Osteoblast (primary cell): ENCODE data around the gene LMNTD2. TPM values are rescaled to one million over a fixed set of nuclear protein-coding genes. Genes with fewer than 3 reads are reported as not detected.

Source experiments
- DNase-seq: peaks from one replicate; pipeline ENCODE4 v3.0.0; 2011; ENCODE audit warnings: low spot score, mixed read lengths; ENCODE audit not compliant: insufficient read length; ENCODE audit errors: missing footprints
- H2AFZ ChIP-seq: 2 replicates; pipeline ENCODE4 v1.6.0; 2011; ENCODE audit warnings: mild to moderate bottlenecking, low read length
- H3K27ac ChIP-seq: 2 replicates; pipeline ENCODE4 v1.5.1; 2011; ENCODE audit warnings: mild to moderate bottlenecking, low read depth, low read length, moderate library complexity
- H3K27me3 ChIP-seq: 2 replicates; pipeline ENCODE4 v1.6.0; 2012; ENCODE audit warnings: mild to moderate bottlenecking, control low read depth, inconsistent platforms, low read length, moderate library complexity; ENCODE audit not compliant: insufficient read depth
- H3K36me3 ChIP-seq: 2 replicates; pipeline ENCODE4 v1.5.1; 2011; ENCODE audit warnings: mild to moderate bottlenecking, low read length, control low read depth, moderate library complexity; ENCODE audit not compliant: insufficient read depth
- H3K4me1 ChIP-seq: 2 replicates; pipeline ENCODE4 v1.5.1; 2011; ENCODE audit warnings: mild to moderate bottlenecking, low read length, control low read depth, moderate library complexity; ENCODE audit not compliant: insufficient read depth
- H3K4me2 ChIP-seq: 2 replicates; pipeline ENCODE4 v1.6.0; 2011; ENCODE audit warnings: mild to moderate bottlenecking, low read length; ENCODE audit not compliant: insufficient read depth
- H3K4me3 ChIP-seq: fragments of 200-600 bp; sonication (generic); 3 replicates; pipeline ENCODE4 v1.5.1; 2012; ENCODE audit warnings: mild to moderate bottlenecking, low read length, inconsistent platforms; ENCODE audit not compliant: insufficient read depth
- H3K79me2 ChIP-seq: 2 replicates; pipeline ENCODE4 v1.6.0; 2012; ENCODE audit warnings: mild to moderate bottlenecking, low read length, control low read depth, inconsistent platforms; ENCODE audit not compliant: insufficient read depth
- H3K9me3 ChIP-seq: 2 replicates; pipeline ENCODE4 v1.5.1; 2011; ENCODE audit warnings: low read depth, low read length, control low read depth
- H4K20me1 ChIP-seq: 2 replicates; pipeline ENCODE4 v1.6.0; 2012; ENCODE audit warnings: mild to moderate bottlenecking, low read length, control low read depth; ENCODE audit not compliant: insufficient read depth
- total RNA-seq: library from RNA; depleted of rRNA; stranded (reverse); fragments of >200 nt; gene quantifications from 2 replicates; pipeline ENCODE4 v1.2.3, GENCODE V29; 2012
- TF ChIP-seq, protein P1 (sequence below): IDR thresholded peaks from 2 replicates; pipeline ENCODE4 v1.5.1; 2011; ENCODE audit warnings: mild to moderate bottlenecking, low read depth, low read length, moderate library complexity; ENCODE audit errors: extremely low read depth

The LMNTD2 gene
- total RNA-seq, 1 donor, result 0.36 TPM

DNA sequence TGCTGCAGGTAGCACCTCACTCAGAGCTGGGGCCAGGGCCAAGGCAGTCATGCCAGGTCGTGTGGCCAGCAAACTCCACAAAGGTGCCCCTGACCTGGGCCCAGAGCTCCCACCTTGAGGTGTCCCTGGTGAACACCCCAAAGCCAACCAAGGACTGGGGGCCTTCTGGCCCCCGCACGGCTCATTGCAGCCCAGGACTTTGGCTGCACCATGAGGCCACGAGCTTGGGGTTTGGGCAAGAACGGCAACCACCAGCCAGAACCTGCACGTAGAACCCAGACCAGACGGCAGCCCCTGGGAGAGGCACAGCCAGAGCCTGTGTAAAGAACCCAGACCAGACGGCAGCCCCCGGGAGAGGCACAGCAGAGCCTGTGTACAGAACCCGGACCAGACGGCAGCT, 15.4 kb downstream of the LMNTD2 start:
- Histone ChIP-seq H3K27me3 (no peaks in the 10 kb centered on the region), H4K20me1 (no peaks in the 10 kb centered on the region), H3K4me2 (no peak overlapping the region), H3K79me2 (no peaks in the 10 kb centered on the region), H2AFZ (no peak overlapping the region), H3K36me3 (no peaks in the 10 kb centered on the region), H3K9me3 (no peaks in the 10 kb centered on the region), H3K4me3 (no peak overlapping the region), H3K27ac (no peak overlapping the region), H3K4me1 (no peaks in the 10 kb centered on the region)
- DNase-seq, result peak; percentile 47
- TF ChIP-seq, protein P1, sequence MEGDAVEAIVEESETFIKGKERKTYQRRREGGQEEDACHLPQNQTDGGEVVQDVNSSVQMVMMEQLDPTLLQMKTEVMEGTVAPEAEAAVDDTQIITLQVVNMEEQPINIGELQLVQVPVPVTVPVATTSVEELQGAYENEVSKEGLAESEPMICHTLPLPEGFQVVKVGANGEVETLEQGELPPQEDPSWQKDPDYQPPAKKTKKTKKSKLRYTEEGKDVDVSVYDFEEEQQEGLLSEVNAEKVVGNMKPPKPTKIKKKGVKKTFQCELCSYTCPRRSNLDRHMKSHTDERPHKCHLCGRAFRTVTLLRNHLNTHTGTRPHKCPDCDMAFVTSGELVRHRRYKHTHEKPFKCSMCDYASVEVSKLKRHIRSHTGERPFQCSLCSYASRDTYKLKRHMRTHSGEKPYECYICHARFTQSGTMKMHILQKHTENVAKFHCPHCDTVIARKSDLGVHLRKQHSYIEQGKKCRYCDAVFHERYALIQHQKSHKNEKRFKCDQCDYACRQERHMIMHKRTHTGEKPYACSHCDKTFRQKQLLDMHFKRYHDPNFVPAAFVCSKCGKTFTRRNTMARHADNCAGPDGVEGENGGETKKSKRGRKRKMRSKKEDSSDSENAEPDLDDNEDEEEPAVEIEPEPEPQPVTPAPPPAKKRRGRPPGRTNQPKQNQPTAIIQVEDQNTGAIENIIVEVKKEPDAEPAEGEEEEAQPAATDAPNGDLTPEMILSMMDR, result no peak

DNA sequence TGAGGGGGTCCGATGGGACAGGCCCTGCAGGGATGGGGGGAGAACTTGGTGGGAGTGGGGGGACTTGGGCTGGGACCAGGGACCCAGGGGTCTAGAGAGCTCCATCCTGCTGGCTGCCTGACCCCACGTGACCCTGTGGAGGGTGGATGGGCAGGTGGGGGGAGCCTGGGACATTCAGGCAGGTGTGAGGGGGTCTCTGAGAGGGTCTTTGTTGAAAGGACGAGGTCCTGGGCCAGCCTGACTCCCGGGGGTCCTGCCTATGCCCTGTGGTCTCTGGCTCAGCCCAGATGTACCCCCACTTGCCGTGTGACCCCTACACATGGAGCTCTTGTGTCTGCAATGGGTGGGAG, 15.7 kb downstream of the LMNTD2 start:
- H3K4me2 ChIP-seq, result no peak overlapping the region
- TF ChIP-seq, protein P1, result no peak
- H3K9me3 ChIP-seq, result no peaks in the 10 kb centered on the region
- H3K79me2 ChIP-seq, result no peaks in the 10 kb centered on the region
- H3K36me3 ChIP-seq, result no peaks in the 10 kb centered on the region
- DNase-seq, result peak; percentile 59
- H4K20me1 ChIP-seq, result no peaks in the 10 kb centered on the region
- H3K4me3 ChIP-seq, result no peak overlapping the region
- H3K27me3 ChIP-seq, result no peaks in the 10 kb centered on the region
- no peak overlapping the region for H3K27ac ChIP-seq
- H2AFZ ChIP-seq, result no peak overlapping the region
- no peaks in the 10 kb centered on the region for H3K4me1 ChIP-seq

DNA sequence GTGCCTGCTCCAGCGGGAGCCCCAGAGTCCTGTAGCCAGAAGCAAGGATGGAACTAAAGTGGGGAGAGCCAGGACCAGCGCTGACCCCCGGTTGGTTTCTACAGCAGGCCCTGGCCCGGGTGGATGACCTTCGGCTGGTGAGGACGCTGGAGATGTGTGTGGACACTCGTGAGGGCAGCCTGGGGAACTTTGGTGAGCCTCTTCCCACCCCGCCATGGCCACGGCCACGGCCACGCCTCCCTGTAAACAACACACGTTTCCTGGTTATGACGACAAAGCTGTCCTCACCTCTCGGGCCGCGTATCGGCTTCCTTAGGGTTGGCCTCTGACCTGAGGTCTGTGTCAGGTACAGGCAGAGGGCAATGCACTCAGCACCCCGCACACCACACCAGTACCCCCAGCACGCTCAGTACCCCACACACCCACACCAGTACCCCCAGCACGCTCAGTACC, 19.1 kb downstream of the LMNTD2 start:
- no peak overlapping the region for H3K4me3 ChIP-seq

DNA sequence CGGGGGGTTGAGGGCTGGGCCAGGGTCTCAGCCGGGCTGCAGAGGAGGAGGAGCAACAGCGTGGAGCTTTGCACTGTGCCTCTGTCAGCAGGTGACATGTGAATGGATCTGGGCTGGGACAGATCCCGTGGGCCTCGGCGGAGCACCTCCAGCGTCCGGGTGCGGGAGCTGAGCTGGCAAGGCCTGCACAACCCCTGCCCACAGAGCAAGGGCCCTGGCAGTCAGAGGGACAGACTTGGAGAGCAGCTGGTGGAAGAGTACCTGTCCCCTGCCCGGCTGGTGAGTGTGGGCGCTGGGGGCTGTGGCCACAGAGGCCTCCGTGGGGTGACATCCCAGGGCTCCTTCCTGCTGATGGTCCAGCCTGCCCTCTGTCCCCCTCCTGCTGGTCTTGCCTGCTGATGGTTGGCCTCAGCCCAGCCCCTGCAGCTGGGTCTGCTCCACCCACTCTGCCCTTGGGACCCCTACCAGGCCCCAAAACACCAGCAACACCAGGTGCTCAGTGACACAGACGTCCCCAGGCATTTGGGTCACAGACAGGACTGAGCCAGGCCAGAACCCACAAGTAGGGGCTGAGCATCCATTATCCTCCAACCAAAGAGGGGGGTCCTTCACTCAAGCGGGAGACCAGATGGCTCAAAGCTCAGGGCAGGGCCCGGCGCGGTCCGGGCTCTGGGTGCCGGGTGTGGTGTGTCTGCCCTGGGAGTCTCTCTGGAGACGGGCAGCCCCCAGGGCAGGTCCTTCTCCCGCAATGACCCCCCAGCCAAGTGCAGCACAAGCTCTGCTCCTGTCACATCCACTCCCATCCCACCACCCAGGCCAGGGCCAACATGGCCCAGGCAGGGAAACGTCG, 19.7 kb downstream of the LMNTD2 start:
- TF ChIP-seq, protein P1, result no peak
- Histone ChIP-seq H3K4me2 (no peak overlapping the region), H3K36me3 (no peaks in the 10 kb centered on the region), H2AFZ (no peak overlapping the region), H3K4me3 (no peak overlapping the region), H4K20me1 (no peaks in the 10 kb centered on the region), H3K9me3 (no peaks in the 10 kb centered on the region), H3K79me2 (no peaks in the 10 kb centered on the region), H3K4me1 (peaks cover 13% of the 10 kb centered on the region), H3K27ac (no peak overlapping the region), H3K27me3 (no peaks in the 10 kb centered on the region)
- peak; percentile 80 for DNase-seq

More for the DNA sequence above, 19.1 kb downstream of the LMNTD2 start:
- no peaks in the 10 kb centered on the region for H3K79me2 ChIP-seq
- peaks cover 8% of the 10 kb centered on the region for H3K4me1 ChIP-seq
- no peak overlapping the region for H3K27ac ChIP-seq
- no peaks in the 10 kb centered on the region for H3K9me3 ChIP-seq
- H3K27me3 ChIP-seq, result no peaks in the 10 kb centered on the region
- H4K20me1 ChIP-seq, result no peaks in the 10 kb centered on the region
- TF ChIP-seq, protein P1, result no peak
- DNase-seq, result peak; percentile 89
- H3K36me3 ChIP-seq, result no peaks in the 10 kb centered on the region
- no peak overlapping the region for H3K4me2 ChIP-seq
- no peak overlapping the region for H2AFZ ChIP-seq
